Rectal smooth muscle tissue (tissue), 1 donor: ENCODE results near the gene TSKU.
A peak's percentile ranks its signal among the peaks of the same experiment; 100 is the strongest.
"Not testable (repeated sequence)": the region's sequence is repeated elsewhere in the genome, so short reads cannot be mapped to it uniquely, and the experiment has no call there.

Source experiments
- H3K27ac ChIP-seq: one replicate; pipeline ENCODE4 v1.7.0; 2013; ENCODE audit warnings: low read depth, low read length, inconsistent platforms
- H3K27me3 ChIP-seq: one replicate; pipeline ENCODE4 v1.7.0; 2013; ENCODE audit warnings: low read length; ENCODE audit not compliant: control insufficient read depth, insufficient read depth
- H3K36me3 ChIP-seq: one replicate; pipeline ENCODE4 v1.7.0; 2013; ENCODE audit warnings: low read length; ENCODE audit not compliant: control insufficient read depth, insufficient read depth
- H3K4me1 ChIP-seq: one replicate; pipeline ENCODE4 v1.7.0; 2013; ENCODE audit warnings: low read length; ENCODE audit not compliant: control insufficient read depth, insufficient read depth
- H3K4me3 ChIP-seq: one replicate; pipeline ENCODE4 v1.7.0; 2013; ENCODE audit warnings: low read length
- H3K9ac ChIP-seq: one replicate; pipeline ENCODE4 v1.7.0; 2013; ENCODE audit warnings: low read length

Gene TSKU

DNA sequence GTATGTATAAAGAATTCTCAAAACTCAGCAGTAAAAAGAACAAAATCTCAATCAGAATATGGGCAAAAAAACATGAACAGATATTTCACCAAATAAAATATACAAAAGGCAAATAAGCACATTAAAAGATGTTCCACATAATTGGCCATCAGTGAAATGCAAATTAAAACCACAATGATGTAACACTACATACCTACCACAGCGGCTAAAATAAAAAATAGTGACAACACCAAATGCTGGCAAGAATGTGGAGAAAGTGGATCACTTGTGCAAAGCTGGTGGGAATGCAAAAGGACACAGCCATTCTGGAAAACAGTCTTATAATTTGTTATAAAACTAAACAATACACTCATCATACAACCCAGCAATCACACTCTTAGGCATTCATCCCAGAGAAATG lies 39.2 kb downstream of the TSKU start:
- no peaks in the 10 kb centered on the region for H3K36me3 ChIP-seq
- no peak overlapping the region for H3K27ac ChIP-seq
- no peak overlapping the region for H3K9ac ChIP-seq
- H3K27me3 ChIP-seq = no peaks in the 10 kb centered on the region
- no peak overlapping the region for H3K4me3 ChIP-seq
- H3K4me1 ChIP-seq = no peaks in the 10 kb centered on the region

DNA sequence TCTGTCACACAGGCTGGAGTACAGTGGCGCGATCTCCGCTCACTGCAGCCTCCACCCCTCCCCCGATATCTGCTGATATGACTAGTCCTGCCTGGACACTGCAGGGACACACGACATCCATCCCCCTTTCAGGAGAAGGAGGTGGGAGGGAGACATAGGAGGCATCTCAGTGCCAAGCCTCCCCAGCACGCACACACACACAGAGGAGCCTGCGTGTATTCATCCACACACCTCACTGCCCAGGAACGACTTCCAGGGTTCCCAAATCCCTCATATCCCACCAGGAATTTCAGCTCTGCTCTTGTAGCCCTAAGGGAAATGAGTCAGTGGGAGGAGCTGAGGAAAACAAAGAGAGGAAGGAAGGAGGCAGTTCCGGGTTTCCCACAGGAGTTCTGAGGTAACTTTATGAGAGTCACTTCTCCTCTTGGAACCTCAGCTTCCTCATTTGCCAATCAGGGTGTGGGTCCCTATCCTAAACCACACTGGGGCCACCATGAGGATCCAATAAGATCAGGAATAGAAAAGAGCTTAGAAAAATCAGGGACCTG lies 40.4 kb downstream of the TSKU start:
- Histone ChIP-seq H3K27ac (peak overlapping the region; percentile 58), H3K27me3 (no peaks in the 10 kb centered on the region), H3K4me3 (no peak overlapping the region), H3K36me3 (no peaks in the 10 kb centered on the region), H3K4me1 (no peaks in the 10 kb centered on the region), H3K9ac (no peak overlapping the region)

DNA sequence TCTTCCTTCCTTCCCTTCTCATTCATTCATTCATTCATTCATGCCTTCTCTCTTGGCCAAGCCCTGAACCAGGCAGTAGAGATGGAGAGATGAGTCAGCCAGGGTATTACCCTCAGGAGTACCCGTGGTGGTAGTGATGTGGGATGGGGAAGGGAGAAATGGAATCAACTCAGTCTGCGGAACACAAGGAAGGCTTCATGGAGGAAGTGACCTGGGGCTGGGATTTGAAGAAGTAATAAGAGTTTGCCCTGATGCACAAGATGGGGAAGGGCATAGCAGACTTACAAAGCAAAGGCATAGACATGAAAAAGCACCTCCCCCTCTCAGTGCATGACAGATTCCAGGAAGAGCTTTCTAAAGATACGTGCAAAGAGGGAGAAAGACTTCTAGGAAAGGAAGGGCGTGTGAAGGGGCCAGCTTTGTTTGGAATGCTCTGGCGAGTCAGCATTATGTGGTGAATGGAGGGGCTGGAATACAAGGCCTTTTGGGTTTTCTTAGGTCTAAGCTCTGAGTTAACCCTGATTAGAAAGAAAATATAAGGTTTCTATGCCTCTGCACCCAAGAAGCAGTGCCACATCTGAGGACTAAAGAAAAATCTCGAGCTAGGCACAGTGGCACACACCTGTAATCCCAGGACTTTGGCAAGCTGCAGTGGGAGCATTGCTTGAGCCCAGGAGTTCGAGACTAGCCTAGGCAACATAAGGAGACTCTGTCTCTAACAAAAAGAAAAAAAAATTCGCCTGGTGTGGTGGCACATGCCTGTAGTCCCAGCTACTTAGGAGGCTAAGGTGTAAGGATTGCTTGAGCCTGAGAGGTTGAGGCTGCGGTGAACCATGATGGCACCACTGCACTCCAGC lies 41.2 kb downstream of the TSKU start:
- Histone ChIP-seq H3K9ac (no peak overlapping the region), H3K27me3 (no peaks in the 10 kb centered on the region), H3K36me3 (no peaks in the 10 kb centered on the region), H3K4me1 (no peaks in the 10 kb centered on the region), H3K27ac (peak overlapping the region; percentile 58), H3K4me3 (no peak overlapping the region)

DNA sequence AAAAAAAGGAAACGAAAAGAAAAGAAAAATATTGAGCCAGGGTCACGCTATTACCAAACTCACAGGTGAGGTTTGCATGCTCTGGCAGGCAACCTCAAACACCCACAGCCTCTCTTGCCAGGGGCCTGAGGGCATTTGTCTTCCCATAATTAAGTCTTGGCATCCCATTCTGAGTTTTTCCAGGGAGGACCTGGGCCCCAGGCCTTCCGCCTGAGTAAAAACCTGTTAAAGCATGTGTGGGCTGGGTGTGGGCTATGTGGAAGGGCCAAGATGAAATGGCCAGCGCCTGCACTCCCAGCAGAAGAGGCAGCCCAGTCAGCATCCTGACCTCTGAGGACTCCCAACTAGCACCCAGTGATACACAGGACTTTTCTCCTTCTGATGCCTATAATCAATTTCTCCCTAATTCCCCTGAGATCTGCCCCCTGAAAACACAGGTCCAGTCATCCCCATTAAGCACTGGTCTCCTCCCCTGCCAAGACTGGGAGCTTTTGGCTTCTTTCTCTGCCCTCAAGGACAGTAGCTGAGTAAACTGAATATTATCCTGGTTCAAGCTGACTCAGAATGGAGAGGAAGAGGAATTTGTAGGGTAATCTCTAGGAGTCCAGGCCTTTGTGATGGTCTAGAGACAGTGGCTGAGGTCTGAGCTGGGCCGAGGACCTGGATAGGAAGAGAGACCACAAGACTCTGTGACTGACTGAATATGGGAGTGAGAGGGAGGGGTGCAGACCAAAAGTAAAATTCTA lies 42.0 kb downstream of the TSKU start:
- Histone ChIP-seq H3K4me3 (no peak overlapping the region), H3K36me3 (no peaks in the 10 kb centered on the region), H3K27ac (no peak overlapping the region), H3K4me1 (no peaks in the 10 kb centered on the region), H3K9ac (no peak overlapping the region), H3K27me3 (no peaks in the 10 kb centered on the region)

DNA sequence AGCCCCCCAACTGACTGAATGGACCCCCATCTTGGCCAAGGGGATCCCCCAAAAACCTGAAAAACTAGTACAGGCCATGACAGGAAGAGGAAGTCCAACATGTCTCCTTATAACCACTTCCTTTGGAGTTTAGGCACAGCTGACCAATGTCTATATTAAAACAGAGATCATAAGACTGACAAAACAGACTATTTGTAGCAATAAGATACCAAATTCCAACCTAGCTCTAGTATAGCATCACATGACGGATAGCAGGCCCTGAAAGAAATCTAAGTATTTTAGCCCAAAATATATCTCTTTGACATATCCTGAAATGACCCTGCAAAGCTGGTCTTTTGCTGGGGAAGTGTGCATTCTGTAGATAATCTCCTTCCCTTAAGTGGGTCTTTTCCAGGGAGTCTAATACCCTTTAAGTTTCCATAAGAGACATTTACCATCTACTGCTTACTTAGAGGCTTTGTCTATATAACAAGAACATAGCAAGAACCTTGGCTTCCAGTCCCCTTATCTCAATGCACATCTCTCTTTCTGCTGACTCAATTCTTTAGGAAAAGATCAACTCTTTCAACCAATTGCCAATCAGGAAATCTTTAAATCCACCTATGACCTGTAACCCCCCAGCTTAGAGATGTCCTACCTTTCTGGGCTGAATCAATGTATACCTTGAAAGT lies 42.7 kb downstream of the TSKU start:
- H3K9ac ChIP-seq = no peak overlapping the region
- H3K4me1 ChIP-seq = peaks cover 2% of the 10 kb centered on the region
- no peak overlapping the region for H3K27ac ChIP-seq
- no peaks in the 10 kb centered on the region for H3K27me3 ChIP-seq
- no peak overlapping the region for H3K4me3 ChIP-seq
- no peaks in the 10 kb centered on the region for H3K36me3 ChIP-seq

DNA sequence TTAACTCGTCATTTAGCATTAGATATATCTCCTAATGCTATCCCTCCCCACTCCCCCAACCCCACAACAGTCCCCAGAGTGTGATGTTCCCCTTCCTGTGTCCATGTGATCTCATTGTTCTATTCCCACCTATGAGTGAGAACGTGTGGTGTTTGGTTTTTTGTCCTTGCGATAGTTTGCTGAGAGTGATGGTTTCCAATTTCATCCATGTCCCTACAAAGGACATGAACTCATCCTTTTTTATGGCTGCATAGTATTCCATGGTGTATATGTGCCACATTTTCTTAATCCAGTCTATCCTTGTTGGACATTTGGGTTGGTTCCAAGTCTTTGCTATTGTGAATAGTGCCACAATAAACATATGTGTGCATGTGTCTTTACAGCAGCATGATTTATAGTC lies 43.4 kb downstream of the TSKU start:
- H3K4me3 ChIP-seq, H3K36me3 ChIP-seq, H3K27me3 ChIP-seq, H3K27ac ChIP-seq, H3K4me1 ChIP-seq, H3K9ac ChIP-seq: not testable (repeated sequence)

DNA sequence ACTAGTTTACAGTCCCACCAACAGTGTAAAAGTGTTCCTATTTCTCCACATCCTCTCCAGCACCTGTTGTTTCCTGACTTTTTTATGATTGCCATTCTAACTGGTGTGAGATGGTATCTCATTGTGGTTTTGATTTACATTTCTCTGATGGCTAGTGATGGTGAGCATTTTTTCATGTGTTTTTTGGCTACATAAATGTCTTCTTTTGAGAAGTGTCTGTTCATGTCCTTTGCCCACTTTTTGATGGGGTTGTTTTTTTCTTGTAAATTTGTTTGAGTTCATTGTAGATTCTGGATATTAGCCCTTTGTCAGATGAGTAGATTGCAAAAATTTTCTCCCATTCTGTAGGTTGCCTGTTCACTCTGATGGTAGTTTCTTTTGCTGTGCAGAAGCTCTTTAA lies 43.8 kb downstream of the TSKU start:
- not testable (repeated sequence) for H3K36me3 ChIP-seq, H3K9ac ChIP-seq, H3K27me3 ChIP-seq, H3K27ac ChIP-seq, H3K4me3 ChIP-seq, H3K4me1 ChIP-seq

DNA sequence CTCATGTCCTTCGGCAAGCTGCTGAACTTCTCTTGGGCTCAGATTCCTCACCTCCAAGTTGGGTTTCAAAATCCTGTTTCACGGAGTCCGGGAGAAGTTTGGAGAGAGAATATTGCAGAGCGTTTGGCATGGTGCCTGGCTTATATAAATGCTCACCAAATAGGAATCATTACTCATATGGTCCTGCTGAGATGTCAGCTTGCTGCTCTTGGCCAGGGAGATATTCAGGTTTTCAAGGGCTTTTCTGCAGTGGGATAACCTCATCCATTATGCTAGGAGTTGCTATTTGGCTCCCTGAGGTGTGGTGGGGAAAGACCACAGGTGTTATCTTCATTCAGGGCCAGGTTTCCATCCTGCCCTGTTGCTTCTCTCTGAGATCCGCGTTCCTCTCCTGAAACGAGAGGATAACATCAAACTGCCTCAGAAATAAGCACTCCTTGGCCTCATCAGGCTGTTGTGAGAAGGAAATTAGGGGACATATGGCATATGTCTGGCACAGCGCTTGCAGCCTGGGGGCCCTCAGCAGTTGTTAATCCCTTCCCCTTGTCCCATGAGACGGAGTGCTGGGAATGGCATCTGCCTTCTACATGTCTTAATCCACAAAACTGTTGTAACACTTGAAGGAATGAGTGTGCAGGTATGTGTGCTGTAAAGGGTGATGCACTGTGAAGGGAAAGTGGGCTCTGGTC lies 47.6 kb downstream of the TSKU start:
- Histone ChIP-seq H3K4me3 (no peak overlapping the region), H3K27me3 (no peaks in the 10 kb centered on the region), H3K9ac (no peak overlapping the region), H3K36me3 (no peaks in the 10 kb centered on the region), H3K27ac (no peak overlapping the region), H3K4me1 (peaks cover 4% of the 10 kb centered on the region)

DNA sequence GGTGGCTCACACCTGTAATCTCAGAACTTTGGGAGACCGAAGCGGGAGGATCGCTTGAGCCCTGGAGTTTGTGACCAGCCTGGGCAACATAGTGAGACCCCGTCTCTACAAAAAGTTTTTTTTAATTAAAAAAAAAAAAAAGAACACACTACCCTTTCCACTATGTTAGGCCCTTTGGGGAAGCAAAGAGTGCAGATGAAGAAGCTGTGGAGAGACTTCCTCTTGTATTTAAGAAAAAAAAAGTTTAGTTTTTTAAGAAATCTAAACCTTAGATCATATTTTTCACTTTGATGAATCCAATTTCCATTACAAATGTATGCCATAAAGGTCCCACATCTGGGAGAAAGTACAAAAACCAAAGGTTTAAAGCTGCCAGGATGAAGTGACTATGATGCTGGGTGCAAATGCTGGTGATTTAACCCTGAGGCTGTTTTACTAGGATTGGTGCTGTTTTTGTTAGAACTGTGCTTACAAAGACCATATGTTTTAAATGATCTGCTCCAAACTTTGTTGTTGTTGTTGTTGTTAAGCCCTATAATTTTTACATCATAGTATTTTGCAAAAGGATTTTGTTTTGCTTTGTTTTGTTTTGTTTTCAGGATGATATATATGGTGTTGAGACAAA lies 48.6 kb downstream of the TSKU start:
- no peaks in the 10 kb centered on the region for H3K36me3 ChIP-seq
- no peak overlapping the region for H3K27ac ChIP-seq
- H3K4me3 ChIP-seq = no peak overlapping the region

DNA sequence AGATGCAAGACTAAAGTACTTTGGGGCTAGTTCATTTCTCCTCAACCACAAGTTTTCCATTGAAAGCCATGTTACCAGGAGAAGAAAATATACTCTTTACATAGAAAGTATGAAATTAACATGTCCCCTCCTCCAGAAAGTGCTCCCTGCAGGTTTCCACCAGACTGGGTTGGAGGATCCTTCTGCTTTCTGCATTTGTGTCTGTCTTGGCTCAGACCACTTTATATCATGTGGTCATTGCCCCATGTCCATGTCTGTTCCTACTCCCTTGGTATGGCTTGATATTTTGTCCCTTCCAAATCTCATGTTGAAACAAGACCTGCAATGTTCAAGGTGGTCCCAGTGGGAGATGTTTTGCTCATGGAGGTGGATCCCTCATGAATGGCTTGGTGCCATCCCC lies 49.2 kb downstream of the TSKU start:
- Histone ChIP-seq H3K4me3 (no peak overlapping the region), H3K27me3 (no peaks in the 10 kb centered on the region), H3K36me3 (no peaks in the 10 kb centered on the region), H3K9ac (no peak overlapping the region), H3K4me1 (peaks cover 4% of the 10 kb centered on the region), H3K27ac (no peak overlapping the region)

More for the DNA sequence above, 48.6 kb downstream of the TSKU start:
- H3K9ac ChIP-seq = no peak overlapping the region
- peaks cover 4% of the 10 kb centered on the region for H3K4me1 ChIP-seq
- no peaks in the 10 kb centered on the region for H3K27me3 ChIP-seq

DNA sequence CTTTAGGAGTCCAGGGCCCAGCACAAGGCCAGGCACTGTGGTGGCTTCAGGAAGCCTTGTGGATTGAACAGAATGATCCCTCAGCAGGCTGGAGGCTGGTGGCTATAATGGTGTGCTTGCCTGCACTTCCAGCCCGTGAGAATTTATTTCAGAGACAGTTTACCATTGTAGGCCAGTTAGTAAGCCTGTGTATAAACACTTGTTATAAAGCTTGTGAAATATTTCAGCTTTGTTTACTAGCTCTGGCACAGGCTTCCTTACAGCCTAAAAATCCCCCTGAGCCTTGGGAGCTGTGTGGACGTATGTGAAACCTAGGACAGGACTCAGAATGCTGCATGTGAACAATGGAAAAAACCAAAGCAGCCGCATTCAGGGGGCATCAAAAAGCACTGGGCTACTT lies 51.0 kb downstream of the TSKU start:
- H3K27me3 ChIP-seq = no peaks in the 10 kb centered on the region
- no peaks in the 10 kb centered on the region for H3K36me3 ChIP-seq
- peaks cover 4% of the 10 kb centered on the region for H3K4me1 ChIP-seq
- no peak overlapping the region for H3K4me3 ChIP-seq
- no peak overlapping the region for H3K9ac ChIP-seq
- no peak overlapping the region for H3K27ac ChIP-seq
